ENCODE results near the gene TMEM185B.
"Not testable (repeated sequence)": the region's sequence is repeated elsewhere in the genome, so short reads cannot be mapped to it uniquely, and the experiment has no call there.

TMEM185B gene

GRCh38 chr2:120204417-120204816, 18.8 kb downstream of the TMEM185B start:
- Histone ChIP-seq H3K9ac (ENCODE audit: low read length) (no peak overlapping the region), H3K27ac (ENCODE audit: low read length) (no peak overlapping the region), H4K20me1 (ENCODE audit: insufficient read depth, low read length) (no peaks in the 10 kb centered on the region), H3K4me2 (ENCODE audit: low read depth, low read length) (no peak overlapping the region), H3K4me1 (ENCODE audit: low read length) (no peaks in the 10 kb centered on the region), H3K27me3 (replicated peaks; ENCODE audit: insufficient read depth, low read length) (no peaks in the 10 kb centered on the region), H3K9me2 (replicated peaks; ENCODE audit: insufficient read depth, low read length) (no peaks in the 10 kb centered on the region), H3K36me3 (replicated peaks; ENCODE audit: insufficient read depth, low read length) (no peaks in the 10 kb centered on the region), H3K9me3 (replicated peaks; ENCODE audit: insufficient read depth, low read length) (no peaks in the 10 kb centered on the region), H3K79me2 (ENCODE audit: low read length) (no peaks in the 10 kb centered on the region), H3F3A (ENCODE audit: insufficient read depth, low read length) (no peaks in the 10 kb centered on the region), H3K4me3 (ENCODE audit: low read length) (no peak overlapping the region), H2AFZ (ENCODE audit: low read length) (no peak overlapping the region)
- no peak for TF ChIP-seq EZH2phosphoT487 (IDR thresholded peaks at IDR 0.05; ENCODE audit: low read length)
- TF ChIP-seq, protein P1, sequence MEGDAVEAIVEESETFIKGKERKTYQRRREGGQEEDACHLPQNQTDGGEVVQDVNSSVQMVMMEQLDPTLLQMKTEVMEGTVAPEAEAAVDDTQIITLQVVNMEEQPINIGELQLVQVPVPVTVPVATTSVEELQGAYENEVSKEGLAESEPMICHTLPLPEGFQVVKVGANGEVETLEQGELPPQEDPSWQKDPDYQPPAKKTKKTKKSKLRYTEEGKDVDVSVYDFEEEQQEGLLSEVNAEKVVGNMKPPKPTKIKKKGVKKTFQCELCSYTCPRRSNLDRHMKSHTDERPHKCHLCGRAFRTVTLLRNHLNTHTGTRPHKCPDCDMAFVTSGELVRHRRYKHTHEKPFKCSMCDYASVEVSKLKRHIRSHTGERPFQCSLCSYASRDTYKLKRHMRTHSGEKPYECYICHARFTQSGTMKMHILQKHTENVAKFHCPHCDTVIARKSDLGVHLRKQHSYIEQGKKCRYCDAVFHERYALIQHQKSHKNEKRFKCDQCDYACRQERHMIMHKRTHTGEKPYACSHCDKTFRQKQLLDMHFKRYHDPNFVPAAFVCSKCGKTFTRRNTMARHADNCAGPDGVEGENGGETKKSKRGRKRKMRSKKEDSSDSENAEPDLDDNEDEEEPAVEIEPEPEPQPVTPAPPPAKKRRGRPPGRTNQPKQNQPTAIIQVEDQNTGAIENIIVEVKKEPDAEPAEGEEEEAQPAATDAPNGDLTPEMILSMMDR (IDR thresholded peaks at IDR 0.05; ENCODE audit: low read length) = no peak
- no peak for TF ChIP-seq EZH2 (optimal IDR thresholded peaks at IDR 0.05; ENCODE audit: low read depth, low read length)
- no peak for DNase-seq

GRCh38 chr2:120204022-120204405, 19.2 kb downstream of the TMEM185B start:
- H3K36me3 ChIP-seq (replicated peaks; ENCODE audit: insufficient read depth, low read length) = no peaks in the 10 kb centered on the region
- H3K27ac ChIP-seq (ENCODE audit: low read length) = no peak overlapping the region
- TF ChIP-seq, protein P1 (IDR thresholded peaks at IDR 0.05; ENCODE audit: low read length) = peak; percentile 36
- no peak for TF ChIP-seq EZH2 (optimal IDR thresholded peaks at IDR 0.05; ENCODE audit: low read depth, low read length)
- no peaks in the 10 kb centered on the region for H4K20me1 ChIP-seq (ENCODE audit: insufficient read depth, low read length)
- no peaks in the 10 kb centered on the region for H3K27me3 ChIP-seq (replicated peaks; ENCODE audit: insufficient read depth, low read length)
- H3K79me2 ChIP-seq (ENCODE audit: low read length) = no peaks in the 10 kb centered on the region
- no peak overlapping the region for H3K4me3 ChIP-seq (ENCODE audit: low read length)
- H3F3A ChIP-seq (ENCODE audit: insufficient read depth, low read length) = no peaks in the 10 kb centered on the region
- H3K9ac ChIP-seq (ENCODE audit: low read length) = no peak overlapping the region
- H3K9me3 ChIP-seq (replicated peaks; ENCODE audit: insufficient read depth, low read length) = no peaks in the 10 kb centered on the region
- DNase-seq = no peak
- no peaks in the 10 kb centered on the region for H3K4me1 ChIP-seq (ENCODE audit: low read length)
- H3K4me2 ChIP-seq (ENCODE audit: low read depth, low read length) = no peak overlapping the region
- H2AFZ ChIP-seq (ENCODE audit: low read length) = no peak overlapping the region
- no peaks in the 10 kb centered on the region for H3K9me2 ChIP-seq (replicated peaks; ENCODE audit: insufficient read depth, low read length)

GRCh38 chr2:120203251-120204021, 19.8 kb downstream of the TMEM185B start:
- TF ChIP-seq EZH2 (optimal IDR thresholded peaks at IDR 0.05; ENCODE audit: low read depth, low read length) (no peak), EZH2phosphoT487 (IDR thresholded peaks at IDR 0.05; ENCODE audit: low read length) (no peak)
- TF ChIP-seq, protein P1 (IDR thresholded peaks at IDR 0.05; ENCODE audit: low read length) = no peak
- no peaks in the 10 kb centered on the region for H3K4me1 ChIP-seq (ENCODE audit: low read length)
- H3K27ac ChIP-seq (ENCODE audit: low read length) = no peak overlapping the region
- H3K79me2 ChIP-seq (ENCODE audit: low read length) = no peaks in the 10 kb centered on the region
- H3K4me3 ChIP-seq (ENCODE audit: low read length) = no peak overlapping the region
- H3K36me3 ChIP-seq (replicated peaks; ENCODE audit: insufficient read depth, low read length) = no peaks in the 10 kb centered on the region
- no peak overlapping the region for H3K4me2 ChIP-seq (ENCODE audit: low read depth, low read length)
- H4K20me1 ChIP-seq (ENCODE audit: insufficient read depth, low read length) = no peaks in the 10 kb centered on the region
- no peak overlapping the region for H2AFZ ChIP-seq (ENCODE audit: low read length)
- DNase-seq = no peak
- H3F3A ChIP-seq (ENCODE audit: insufficient read depth, low read length) = no peaks in the 10 kb centered on the region
- H3K9me2 ChIP-seq (replicated peaks; ENCODE audit: insufficient read depth, low read length) = no peaks in the 10 kb centered on the region
- no peak overlapping the region for H3K9ac ChIP-seq (ENCODE audit: low read length)
- no peaks in the 10 kb centered on the region for H3K9me3 ChIP-seq (replicated peaks; ENCODE audit: insufficient read depth, low read length)
- H3K27me3 ChIP-seq (replicated peaks; ENCODE audit: insufficient read depth, low read length) = no peaks in the 10 kb centered on the region

- H3F3A ChIP-seq (ENCODE audit: insufficient read depth, low read length); H3K79me2 ChIP-seq (ENCODE audit: low read length); H4K20me1 ChIP-seq (ENCODE audit: insufficient read depth, low read length); H3K27me3 ChIP-seq (replicated peaks; ENCODE audit: insufficient read depth, low read length); H3K9ac ChIP-seq (ENCODE audit: low read length); H3K4me3 ChIP-seq (ENCODE audit: low read length); H3K36me3 ChIP-seq (replicated peaks; ENCODE audit: insufficient read depth, low read length); H3K4me2 ChIP-seq (ENCODE audit: low read depth, low read length); H3K9me3 ChIP-seq (replicated peaks; ENCODE audit: insufficient read depth, low read length); H2AFZ ChIP-seq (ENCODE audit: low read length); H3K4me1 ChIP-seq (ENCODE audit: low read length); H3K9me2 ChIP-seq (replicated peaks; ENCODE audit: insufficient read depth, low read length); H3K27ac ChIP-seq (ENCODE audit: low read length); DNase-seq: not testable (repeated sequence)
Measured at GRCh38 chr2:120199817-120200459, 23.3 kb downstream of the TMEM185B start.
